Stimulated activated CD8-positive, alpha-beta memory T cell treated with anti-CD3 and anti-CD28 coated beads, Interleukin-15, amount 100 ng/mL, for 48 hours (primary cell): Measurements from ENCODE around the gene PIGB.
"Not testable (repeated sequence)": the region's sequence is repeated elsewhere in the genome, so short reads cannot be mapped to it uniquely, and the experiment has no call there.

ENCODE experiments used
- DNase-seq, 2 donors: peaks; one replicate each; pipeline ENCODE4 v3.0.0-alpha.2; 2020; ENCODE audit warnings: low read depth in 2 of 2

PIGB gene

GRCh38 chr15:55297315-55297714, 21.7 kb upstream of the PIGB start:
- no peak for DNase-seq

- DNase-seq: not testable (repeated sequence)
These were observed 16.2 kb upstream of the PIGB start for GRCh38 chr15:55302801-55303200.

DNA sequence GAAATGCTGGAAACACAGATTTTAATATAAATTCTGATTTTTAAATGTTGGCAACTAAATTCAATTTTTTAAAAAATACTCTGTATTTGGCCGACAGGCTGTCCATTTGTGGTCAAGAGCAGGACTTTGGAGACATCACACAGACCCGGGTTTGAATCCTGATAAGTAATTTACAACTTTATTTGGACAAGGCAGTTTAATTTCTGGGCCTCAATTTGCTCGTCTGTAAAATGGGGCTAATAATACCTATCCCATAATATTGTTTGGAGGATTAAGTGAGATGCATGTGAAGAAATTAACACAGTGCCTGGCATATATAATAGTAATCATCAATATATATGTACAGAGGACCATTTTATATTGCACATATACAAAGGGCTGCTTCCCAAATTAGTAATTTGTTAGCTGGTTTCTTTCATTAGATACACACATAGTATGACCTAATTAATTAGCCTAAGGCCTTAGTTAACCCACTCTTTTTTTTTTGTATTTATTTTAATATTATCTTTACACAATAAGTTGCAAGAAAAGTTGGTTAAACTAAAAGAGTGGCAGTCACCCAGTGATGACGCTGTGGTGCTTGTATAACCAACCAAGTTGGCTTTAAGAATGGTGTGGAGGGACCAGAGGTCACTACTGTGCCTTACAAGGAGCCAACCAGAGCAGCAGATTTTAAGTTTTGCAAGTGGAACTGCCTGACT, 665 bp downstream of the PIGB start:
- no peak for DNase-seq

- no peak for DNase-seq
These were observed 1.2 kb downstream of the PIGB start for GRCh38 chr15:55320238-55320550.

GRCh38 chr15:55320963-55321362, 1.9 kb downstream of the PIGB start:
- DNase-seq: no peak

GRCh38 chr15:55322467-55322866, 3.4 kb downstream of the PIGB start:
- DNase-seq: no peak

DNA sequence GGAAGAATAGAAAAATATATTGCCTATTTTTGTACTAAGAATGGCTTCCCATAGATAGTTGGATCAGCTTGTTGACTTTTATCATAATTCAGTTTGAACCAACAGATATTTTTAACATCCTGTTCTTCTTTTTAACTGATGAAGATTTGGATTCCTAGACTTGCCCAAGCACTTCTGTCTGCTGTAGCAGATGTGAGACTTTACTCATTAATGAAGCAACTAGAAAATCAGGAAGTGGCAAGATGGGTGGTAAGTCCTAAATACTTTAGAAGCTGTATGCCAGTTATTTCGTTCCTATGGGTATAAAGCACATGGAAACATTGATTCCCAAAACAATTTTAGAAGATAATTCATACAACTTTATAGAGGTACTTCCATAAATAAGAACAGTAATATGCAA, 8.4 kb downstream of the PIGB start:
- no peak for DNase-seq

DNA sequence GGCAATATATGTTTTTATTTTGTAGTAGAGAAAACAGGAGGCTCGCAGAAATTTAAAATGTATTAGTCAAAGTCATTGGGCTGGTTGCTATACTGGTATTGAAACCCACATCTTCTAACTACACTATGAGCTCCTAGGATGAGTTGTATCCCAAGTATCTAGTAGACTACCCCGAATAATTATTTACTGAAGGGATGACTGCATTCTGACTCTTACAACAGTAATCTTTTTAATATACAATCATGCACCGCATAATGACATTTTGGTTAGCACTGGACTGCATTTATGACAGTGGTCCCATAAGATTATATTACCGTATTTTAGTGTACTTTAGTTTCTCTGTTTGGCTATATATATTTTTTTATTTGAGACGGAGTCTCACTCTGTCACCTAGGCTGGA, 15.3 kb downstream of the PIGB start:
- DNase-seq: no peak

DNA sequence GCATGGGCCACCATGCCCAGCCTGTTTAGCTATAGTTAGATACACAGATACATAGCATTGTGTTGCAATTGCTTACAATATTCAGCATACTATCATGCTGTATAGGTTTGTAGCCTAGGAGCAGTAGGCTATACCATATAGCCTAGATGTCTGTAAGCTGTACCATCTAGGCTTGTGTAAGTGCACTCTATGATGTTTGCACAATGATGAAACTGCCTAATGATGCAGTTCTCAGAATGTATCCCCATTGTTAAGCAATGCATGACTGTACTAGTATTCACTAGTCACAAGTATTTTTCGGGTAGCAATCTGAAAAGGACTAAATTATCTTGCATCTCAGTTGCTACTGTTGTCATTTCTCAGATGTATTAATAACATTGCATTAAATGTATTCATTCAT, 16.0 kb downstream of the PIGB start:
- no peak for DNase-seq

DNA sequence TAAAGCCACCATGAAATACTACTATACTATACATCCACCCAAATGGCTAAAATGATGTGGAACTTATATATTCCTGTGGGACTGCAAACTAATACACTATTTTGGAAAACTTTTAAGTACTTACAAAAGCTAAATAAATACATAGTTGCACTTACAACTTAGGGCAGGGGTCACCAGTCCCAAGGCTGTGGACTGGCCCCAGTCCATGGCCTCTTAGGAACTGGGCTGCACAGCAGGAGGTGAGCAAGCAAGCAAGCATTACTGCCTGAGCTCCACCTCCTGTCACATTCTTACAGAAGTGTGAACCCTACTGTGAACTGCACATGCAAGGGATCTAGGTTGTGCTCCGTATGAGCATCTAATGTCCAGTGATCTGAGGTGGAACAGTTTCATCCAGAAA, 18.1 kb downstream of the PIGB start:
- no peak for DNase-seq

- DNase-seq: no peak
These were observed 24.1 kb downstream of the PIGB start for GRCh38 chr15:55343168-55343567.

DNA sequence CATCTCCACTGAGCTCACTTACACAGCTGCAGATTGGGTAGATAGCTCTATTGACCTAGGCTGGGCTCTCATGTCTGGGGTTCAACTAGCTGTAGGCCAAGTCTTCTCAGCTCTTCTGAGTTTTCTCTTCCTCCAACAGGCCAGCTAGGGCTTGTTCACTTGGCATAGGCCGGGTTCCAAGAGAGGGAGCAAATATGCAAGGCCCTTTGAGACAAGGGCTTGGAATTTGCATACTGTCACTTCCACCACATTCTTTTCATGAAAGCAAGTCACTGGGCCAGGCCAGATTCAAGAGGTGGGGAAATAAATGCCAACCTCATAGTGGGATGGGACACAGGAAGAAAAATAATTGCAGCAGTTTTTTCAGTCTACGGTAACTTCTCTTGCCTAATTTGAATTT, 25.2 kb downstream of the PIGB start:
- DNase-seq: no peak

GRCh38 chr15:55348281-55348778, 29.3 kb downstream of the PIGB start:
- DNase-seq: no peak

DNA sequence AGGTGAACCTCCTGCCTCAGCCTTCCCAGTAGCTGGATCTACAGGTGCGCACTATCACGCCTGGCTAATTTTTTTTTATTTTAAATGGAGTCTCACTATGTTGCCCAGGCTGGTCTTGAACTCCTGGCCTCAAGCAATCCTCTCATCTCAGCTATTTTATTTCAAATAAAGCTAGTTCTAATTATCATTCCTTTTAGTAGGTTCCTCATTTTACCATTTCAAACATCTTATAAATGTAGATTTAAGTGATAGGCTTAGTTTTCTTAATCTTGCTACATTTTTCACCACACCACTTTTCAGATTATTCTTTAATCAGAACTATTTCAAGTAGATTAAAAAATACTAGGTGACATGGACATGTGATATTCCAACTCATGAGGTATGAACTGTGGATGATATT, 30.3 kb downstream of the PIGB start:
- DNase-seq: no peak

DNA sequence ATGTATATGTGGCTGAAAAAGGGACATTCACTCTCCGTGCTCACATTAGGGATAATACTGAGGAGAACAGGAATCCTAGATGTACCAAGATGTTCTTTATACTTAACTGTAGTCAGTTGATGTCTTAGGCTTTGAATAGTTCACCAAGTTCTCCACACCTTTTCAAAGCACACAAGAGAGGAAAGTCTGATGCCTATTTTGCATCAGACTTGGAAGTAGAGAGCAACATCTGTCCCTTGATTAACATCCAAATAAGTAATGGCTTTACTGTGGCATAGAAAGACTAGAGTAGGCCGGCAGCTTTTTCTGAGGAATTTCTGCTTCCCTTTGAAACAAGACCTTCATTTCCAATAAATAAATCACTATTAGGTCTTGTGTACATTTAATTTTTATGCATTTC, 34.0 kb downstream of the PIGB start:
- no peak for DNase-seq

- no peak for DNase-seq
These were observed 38.1 kb downstream of the PIGB start for GRCh38 chr15:55356985-55357585.

DNA sequence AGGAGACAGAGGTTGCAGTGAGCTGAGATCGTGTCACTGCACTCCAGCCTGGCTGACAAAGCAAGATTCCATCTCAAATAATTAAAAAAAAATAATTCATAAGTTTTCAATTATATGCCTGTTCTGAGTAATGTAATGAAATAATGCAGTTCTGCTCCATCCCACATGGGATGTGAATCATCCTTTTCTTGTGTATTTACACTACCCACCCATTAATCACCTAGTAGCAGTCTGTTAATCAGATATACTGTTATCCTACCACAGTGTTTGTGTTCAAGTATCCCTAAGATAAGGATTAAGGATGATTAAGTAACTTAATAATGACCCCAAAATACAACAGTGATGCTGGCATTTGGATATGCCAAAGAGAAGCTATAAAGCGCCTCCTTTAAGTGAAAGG, 38.8 kb downstream of the PIGB start:
- DNase-seq: no peak

- DNase-seq: no peak
These were observed 39.4 kb downstream of the PIGB start for GRCh38 chr15:55358471-55358870.

GRCh38 chr15:55360256-55360655, 41.2 kb downstream of the PIGB start:
- DNase-seq: no peak

DNA sequence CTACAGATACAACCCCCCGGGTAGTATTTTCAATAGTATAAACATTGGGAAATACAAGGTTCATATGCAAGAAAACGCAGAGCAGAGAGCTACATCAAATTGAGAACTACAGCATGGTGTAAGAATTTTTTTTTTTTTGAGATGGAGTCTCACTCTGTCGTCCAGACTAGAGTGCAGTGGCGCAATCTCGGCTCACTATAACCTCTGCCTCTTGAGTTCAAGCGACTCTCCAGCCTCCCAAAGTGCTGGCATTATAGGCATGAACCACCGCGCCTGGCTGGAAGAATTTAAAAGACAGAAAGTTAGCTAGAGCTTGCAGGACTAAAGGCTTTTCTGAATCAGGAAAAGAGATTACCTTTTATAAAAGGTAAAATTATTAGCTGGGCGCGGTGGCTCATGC, 42.0 kb downstream of the PIGB start:
- DNase-seq: no peak

- DNase-seq: no peak
These were observed 43.6 kb downstream of the PIGB start for GRCh38 chr15:55362641-55363040.

DNA sequence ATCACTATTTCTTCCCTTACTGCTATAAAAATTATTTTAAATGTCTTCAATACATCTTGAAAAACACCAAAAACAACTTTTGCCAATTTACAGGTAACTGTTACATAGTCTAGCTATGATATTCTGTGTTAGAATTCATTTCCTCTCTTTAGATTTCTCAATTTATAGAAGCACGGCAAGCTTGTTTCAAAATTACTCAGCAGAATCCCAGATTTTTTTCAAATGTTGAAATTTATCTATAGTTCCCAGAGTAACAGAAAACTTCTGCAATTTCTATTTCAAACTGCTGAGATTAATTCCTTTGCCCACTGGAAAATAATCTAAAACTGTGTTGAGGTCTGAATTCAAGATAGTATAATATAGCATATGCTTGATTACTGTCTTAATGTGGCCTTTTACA, 48.0 kb downstream of the PIGB start:
- DNase-seq: no peak

DNA sequence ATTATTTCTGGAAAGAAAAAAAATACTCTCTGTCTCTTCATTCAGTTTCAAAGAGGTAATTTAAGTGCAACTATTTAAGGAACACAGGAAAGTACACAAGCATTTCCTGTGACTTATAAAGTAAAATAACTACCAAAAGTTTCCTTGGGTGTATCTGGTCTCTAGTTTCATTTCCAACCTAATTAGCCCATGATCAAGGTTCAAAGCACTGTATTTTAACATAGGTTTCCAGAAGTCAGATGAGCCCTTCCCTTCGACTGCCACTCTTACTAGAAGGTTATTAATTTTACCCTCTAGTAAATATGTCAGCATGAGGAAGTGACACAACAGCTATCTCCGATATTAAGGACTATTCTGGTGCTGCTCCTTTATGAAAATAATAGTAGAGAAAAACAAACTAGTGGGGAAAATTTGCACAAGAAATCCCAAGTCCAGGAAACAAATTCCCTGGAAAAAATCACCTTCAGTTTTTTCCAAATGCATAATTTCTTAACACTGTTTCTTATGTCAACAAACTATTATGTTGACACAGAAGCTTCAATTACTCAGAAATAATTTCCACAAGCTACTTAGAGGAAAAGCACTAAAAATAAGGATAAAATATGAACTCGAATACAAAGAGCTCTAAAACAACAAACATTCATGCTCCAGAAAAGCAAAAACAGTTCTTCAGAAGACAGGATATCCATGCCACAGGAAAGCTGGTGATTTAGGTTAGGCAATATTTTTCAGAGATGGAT, 53.8 kb downstream of the PIGB start:
- no peak for DNase-seq
